HCT116 (cell line): Measurements from ENCODE around the gene CTNND1. TPM values are rescaled to one million over a fixed set of nuclear protein-coding genes. Genes with fewer than 3 reads are reported as not detected.

Source experiments
- ATAC-seq: fragments of 200-7000 bp; cut with Tn5 transposase; 2 replicates; pipeline ENCODE4 v1.9.1; 2020; ENCODE audit warnings: mild to moderate bottlenecking, moderate library complexity
- BruUV-seq: library from RNA; stranded (reverse); fragments of 400-500 nt; replicated peaks from 2 replicates; lab custom pipeline; 2021; lab: Mats Ljungman, UMichigan
- CTCF ChIA-PET: fragments of 300-600 bp; sonication (Branson Sonifier 250); formaldehyde crosslinking; loops from one replicate; lab custom pipeline; 2021; ENCODE audit warnings: antibody characterized with exemption; lab: Charles Lee
- POLR2A ChIA-PET: fragments of 300-600, 350-600 bp; sonication (Branson Sonifier 250); formaldehyde crosslinking; loops from one replicate; lab custom pipeline; 2021; ENCODE audit warnings: antibody characterized with exemption; lab: Charles Lee
- RAD21 ChIA-PET, 2 experiments: fragments of 300-600 bp; sonication (Branson Sonifier 250); formaldehyde crosslinking; loops; one replicate each; lab custom pipeline; 2023; ENCODE audit warnings: low total read pairs in 2 of 2; ENCODE audit not compliant: uncharacterized antibody in 2 of 2, unreplicated experiment in 2 of 2, low non-redundant PET in 1 of 2; lab: Charles Lee
- DNase-seq: peaks from one replicate; pipeline ENCODE4 v3.0.0-alpha.2; 2010; ENCODE audit warnings: low read depth, low spot score
- H2AFZ ChIP-seq: fragments of 200-600 bp; shearing (Covaris generic), sonication (generic); 2 replicates; pipeline ENCODE4 v1.6.1; 2017; ENCODE audit warnings: low read depth, mixed run types, mixed read lengths, antibody characterized with exemption, low read length; ENCODE audit not compliant: poor library complexity, severe bottlenecking
- H3K27ac ChIP-seq: 2 replicates; pipeline ENCODE4 v1.5.1; 2012; ENCODE audit warnings: low read depth, low read length
- H3K27me3 ChIP-seq: fragments of 200-600 bp; sonication (generic); 2 replicates; pipeline ENCODE4 v1.6.1; 2016; ENCODE audit warnings: mixed run types, low read length, mixed read lengths; ENCODE audit not compliant: insufficient read depth
- H3K36me3 ChIP-seq, 2 experiments: fragments of 200-500 bp in 1 of 2; fragments of 200-600 bp in 1 of 2; sonication (Bioruptor generic) in 1 of 2; sonication (generic) in 1 of 2; 2 replicates each; pipeline versions ENCODE4 v1.5.1 to v1.6.1; 2014 to 2016; ENCODE audit warnings: low read length in 2 of 2, inconsistent platforms in 1 of 2, mixed read lengths in 1 of 2, mixed run types in 1 of 2; ENCODE audit not compliant: insufficient read depth in 2 of 2, control insufficient read depth in 1 of 2
- H3K4me1 ChIP-seq, 2 experiments: fragments of 200-600 bp in 1 of 2; sonication (generic) in 1 of 2; 2 replicates each; pipeline versions ENCODE4 v1.5.1 to v1.6.1; 2012 to 2017; ENCODE audit warnings: low read length in 2 of 2, inconsistent platforms in 1 of 2, mild to moderate bottlenecking in 1 of 2, mixed read lengths in 1 of 2, mixed run types in 1 of 2, moderate library complexity in 1 of 2; ENCODE audit not compliant: insufficient read depth in 2 of 2, control insufficient read depth in 1 of 2
- H3K4me2 ChIP-seq: fragments of 200-600 bp; sonication (generic); 2 replicates; pipeline ENCODE4 v1.6.1; 2017; ENCODE audit warnings: mixed run types, low read length, mixed read lengths
- H3K4me3 ChIP-seq, 2 experiments: fragments of 200-600 bp in 1 of 2; sonication (generic) in 1 of 2; replicated peaks in 1 of 2; 2 replicates each; pipeline ENCODE4 v1.5.1; 2011 to 2016; ENCODE audit warnings: low read length in 2 of 2, control low read depth in 1 of 2, low read depth in 1 of 2, mild to moderate bottlenecking in 1 of 2, mixed read lengths in 1 of 2, mixed run types in 1 of 2
- H3K79me2 ChIP-seq: fragments of 200-600 bp; sonication (generic); 2 replicates; pipeline ENCODE4 v1.6.1; 2017; ENCODE audit warnings: mild to moderate bottlenecking, mixed run types, low read length, moderate library complexity, mixed read lengths; ENCODE audit not compliant: insufficient read depth
- H3K9ac ChIP-seq: fragments of 200-600 bp; sonication (generic); 2 replicates; pipeline ENCODE4 v1.6.1; 2016; ENCODE audit warnings: low read length, mixed read lengths
- H3K9me2 ChIP-seq: fragments of 200-600 bp; sonication (generic), shearing (Covaris generic); 2 replicates; pipeline ENCODE4 v1.6.1; 2017; ENCODE audit warnings: mixed run types, mild to moderate bottlenecking, moderate library complexity; ENCODE audit not compliant: insufficient read depth
- H3K9me3 ChIP-seq, 2 experiments: fragments of 200-500 bp in 1 of 2; fragments of 200-600 bp in 1 of 2; sonication (Bioruptor generic) in 1 of 2; sonication (generic) in 1 of 2; 2 replicates each; pipeline ENCODE4 v1.6.1; 2014 to 2017; ENCODE audit warnings: low read length in 2 of 2, mixed read lengths in 2 of 2, inconsistent platforms in 1 of 2, low read depth in 1 of 2, mild to moderate bottlenecking in 1 of 2, mixed run types in 1 of 2, moderate library complexity in 1 of 2; ENCODE audit not compliant: control insufficient read depth in 1 of 2, insufficient read depth in 1 of 2
- H4K20me1 ChIP-seq: fragments of 200-600 bp; sonication (generic), shearing (Covaris generic); 2 replicates; pipeline ENCODE4 v1.6.1; 2017; ENCODE audit warnings: mixed run types, mild to moderate bottlenecking, moderate library complexity; ENCODE audit not compliant: insufficient read depth
- CEBPB ChIP-seq: IDR thresholded peaks from 2 replicates; pipeline ENCODE4 v1.6.1; 2012; ENCODE audit warnings: low read depth
- CTCF ChIP-seq, 3 experiments: fragments of 200-600 bp in 1 of 3; sonication (generic) in 1 of 3; IDR thresholded peaks in 2 of 3; conservative IDR thresholded peaks in 1 of 3; 2 replicates each; pipeline ENCODE4 v1.5.1; 2012 to 2017; ENCODE audit warnings: low read depth in 2 of 3, low read length in 2 of 3, antibody characterized with exemption in 1 of 3, borderline replicate concordance in 1 of 3, control low read depth in 1 of 3, mild to moderate bottlenecking in 1 of 3, mixed read lengths in 1 of 3, mixed run types in 1 of 3, moderate library complexity in 1 of 3; ENCODE audit not compliant: insufficient read depth in 1 of 3
- SRF ChIP-seq: IDR thresholded peaks from 2 replicates; pipeline ENCODE4 v1.6.1; 2012; ENCODE audit warnings: low read depth
- intact Hi-C: fragments of 100-400 bp; cut with micrococcal nuclease; formaldehyde crosslinking; loops from 2 replicates; pipeline ENCODE4 v1.10.0; 2022
- total RNA-seq: library from RNA; stranded (reverse); gene quantifications from one replicate; pipeline ENCODE4 v1.2.1, GENCODE V29; 2021; ENCODE audit not compliant: unreplicated experiment

CTNND1 gene
- total RNA-seq, 1 experiment from 2014 or later, result 157 TPM

GRCh38 chr11:57763568-57763967 lies 2.0 kb downstream of the CTNND1 start:
- no TSS peak for BruUV-seq
- Histone ChIP-seq H3K27ac (no peak overlapping the region), H3K79me2 (peaks cover 69% of the 10 kb centered on the region), H3K9me3 (no peaks in the 10 kb centered on the region), H3K4me2 (peak overlapping the region; percentile 66), H3K36me3 (no peaks in the 10 kb centered on the region; a peak in 1 of 4 replicates), H2AFZ (no peak overlapping the region), H3K9me2 (no peaks in the 10 kb centered on the region), H4K20me1 (no peaks in the 10 kb centered on the region), H3K9ac (peak overlapping the region; percentile 92), H3K27me3 (no peaks in the 10 kb centered on the region), H3K4me1 (peaks cover 14 to 33% of the 10 kb centered on the region in 2 experiments; a peak in 3 of 4 replicates), H3K4me3 (peak overlapping the region; percentile 81 to 93; a peak in 2 of 4 replicates)
- CTCF ChIA-PET, result interaction anchor here (1.1 to 7.4 kb wide), 2 partner anchors 9 to 36 kb away, joined by 3 to 47 read pairs; no protein-coding TSS in a partner anchor
- intact Hi-C loops, result loop anchor here (2.0 kb wide), 1 partner anchor 15 kb away; no protein-coding TSS in a partner anchor
- POLR2A ChIA-PET, result interaction anchor here (0.5 to 4.9 kb wide), 5 partner anchors 18 to 441 kb away, joined by 3 to 31 read pairs (median 4); partner anchors contain the start of gene SELENOH
- RAD21 ChIA-PET, result interaction anchor here in 1 of 2 experiments (1.5 kb wide), 1 partner anchor 12 kb away, joined by 4 read pairs; the partner anchor contains the start of gene BTBD18
- DNase-seq, result no peak
- TF ChIP-seq SRF (no peak), CTCF (IDR thresholded peaks at IDR 0.05 in 2 of 3, conservative IDR thresholded peaks at IDR 0.05 in 1 of 3; ENCODE audit: borderline replicate concordance in 1 of 3, insufficient read depth in 1 of 3, low read depth in 2 of 3, low read length in 2 of 3) (peak in 2 of 3 experiments; percentile 16 to 42; a peak in 2 of 6 replicates)
- peak; percentile 59 for ATAC-seq

GRCh38 chr11:57764021-57764420 lies 2.4 kb downstream of the CTNND1 start:
- RAD21 ChIA-PET, result interaction anchor here in 1 of 2 experiments (1.5 kb wide), 1 partner anchor 13 kb away, joined by 4 read pairs; the partner anchor contains the start of gene BTBD18
- DNase-seq (no peak), ATAC-seq (no peak)
- TF ChIP-seq CEBPB, result no peak
- no peak overlapping the region for H2AFZ ChIP-seq
- intact Hi-C loops, result no loop called here
- H3K36me3 ChIP-seq, result no peaks in the 10 kb centered on the region; a peak in 1 of 4 replicates
- H3K79me2 ChIP-seq, result peaks cover 73% of the 10 kb centered on the region
- no TSS peak for BruUV-seq
- no peak overlapping the region for H3K4me3 ChIP-seq
- H3K9me3 ChIP-seq, result no peaks in the 10 kb centered on the region
- peak overlapping the region; percentile 66 for H3K4me2 ChIP-seq
- peaks cover 17 to 35% of the 10 kb centered on the region in 2 experiments; a peak in 3 of 4 replicates for H3K4me1 ChIP-seq
- no peaks in the 10 kb centered on the region for H3K9me2 ChIP-seq
- H3K9ac ChIP-seq, result peak overlapping the region; percentile 92; the same call in 1 of the 2 replicates
- no peaks in the 10 kb centered on the region for H4K20me1 ChIP-seq
- no peaks in the 10 kb centered on the region for H3K27me3 ChIP-seq
- H3K27ac ChIP-seq, result no peak overlapping the region
- POLR2A ChIA-PET, result interaction anchor here (0.5 to 4.9 kb wide), 4 partner anchors 14 to 44 kb away, joined by 4 to 31 read pairs (median 12); no protein-coding TSS in a partner anchor
- CTCF ChIA-PET, result no interaction called here
